Uterus (tissue), 2 donors: ENCODE results near the gene TMEM266.

Experiments
- POLR2A ChIP-seq, 2 donors: fragments of 450-650 bp; IDR thresholded peaks; one replicate each; pipeline ENCODE4 v1.6.1; 2016; ENCODE audit warnings: antibody characterized with exemption in 2 of 2, mild to moderate bottlenecking in 1 of 2, moderate library complexity in 1 of 2
- TF ChIP-seq, protein P1 (sequence below), 4 experiments: fragments of 200-600 bp in 2 of 4; fragments of 450-650 bp in 2 of 4; sonication (generic) in 2 of 4; IDR thresholded peaks; one replicate each; pipeline ENCODE4 v1.5.1; 2016 to 2019; ENCODE audit warnings: antibody characterized with exemption in 4 of 4, mild to moderate bottlenecking in 2 of 4, moderate library complexity in 1 of 4

DNA sequence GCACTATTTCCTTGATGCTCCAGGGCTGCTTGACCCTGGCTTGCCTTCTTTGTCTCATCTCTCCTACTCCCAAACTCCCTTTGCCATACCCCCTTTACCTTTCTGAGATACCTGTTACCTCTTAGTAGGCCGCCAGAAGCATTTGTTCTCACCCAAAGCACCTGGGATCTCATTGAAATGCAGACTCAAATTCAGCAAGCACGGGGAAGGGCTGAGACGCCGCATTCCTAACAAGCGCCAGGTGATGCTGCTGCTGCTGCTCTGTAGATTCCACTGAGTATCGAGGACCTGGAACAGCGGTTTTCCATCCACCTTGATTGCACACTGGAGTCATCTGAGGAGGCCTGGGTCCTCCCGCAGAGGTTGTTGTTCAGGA is 91.8 kb downstream of the TMEM266 start:
- TF ChIP-seq, protein P1, sequence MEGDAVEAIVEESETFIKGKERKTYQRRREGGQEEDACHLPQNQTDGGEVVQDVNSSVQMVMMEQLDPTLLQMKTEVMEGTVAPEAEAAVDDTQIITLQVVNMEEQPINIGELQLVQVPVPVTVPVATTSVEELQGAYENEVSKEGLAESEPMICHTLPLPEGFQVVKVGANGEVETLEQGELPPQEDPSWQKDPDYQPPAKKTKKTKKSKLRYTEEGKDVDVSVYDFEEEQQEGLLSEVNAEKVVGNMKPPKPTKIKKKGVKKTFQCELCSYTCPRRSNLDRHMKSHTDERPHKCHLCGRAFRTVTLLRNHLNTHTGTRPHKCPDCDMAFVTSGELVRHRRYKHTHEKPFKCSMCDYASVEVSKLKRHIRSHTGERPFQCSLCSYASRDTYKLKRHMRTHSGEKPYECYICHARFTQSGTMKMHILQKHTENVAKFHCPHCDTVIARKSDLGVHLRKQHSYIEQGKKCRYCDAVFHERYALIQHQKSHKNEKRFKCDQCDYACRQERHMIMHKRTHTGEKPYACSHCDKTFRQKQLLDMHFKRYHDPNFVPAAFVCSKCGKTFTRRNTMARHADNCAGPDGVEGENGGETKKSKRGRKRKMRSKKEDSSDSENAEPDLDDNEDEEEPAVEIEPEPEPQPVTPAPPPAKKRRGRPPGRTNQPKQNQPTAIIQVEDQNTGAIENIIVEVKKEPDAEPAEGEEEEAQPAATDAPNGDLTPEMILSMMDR (IDR thresholded peaks at IDR 0.05) = no peak
- no peak for TF ChIP-seq POLR2A (IDR thresholded peaks at IDR 0.05)
